ENCODE measurements around the gene PRKAR1A. TPM values are rescaled to one million over a fixed set of nuclear protein-coding genes. Genes with fewer than 3 reads are reported as not detected.
"Not testable (repeated sequence)": the region's sequence is repeated elsewhere in the genome, so short reads cannot be mapped to it uniquely, and the experiment has no call there.

The PRKAR1A gene
- total RNA-seq, 2 donors from 2014 or later = 534 to 672 TPM

- H3K36me3 ChIP-seq = no peaks in the 10 kb centered on the region
- H3K27me3 ChIP-seq = no peaks in the 10 kb centered on the region
- H3K4me1 ChIP-seq = peaks cover 0 to 11% of the 10 kb centered on the region in 2 donors
- no peak for DNase-seq (ENCODE audit: low spot score)
- no peak overlapping the region for H3K27ac ChIP-seq
- no peak for TF ChIP-seq CTCF (IDR thresholded peaks at IDR 0.05)
- H3K9me3 ChIP-seq = no peaks in the 10 kb centered on the region
- no peak overlapping the region for H3K4me3 ChIP-seq
Measured at GRCh38 chr17:68480885-68481284, 31.3 kb upstream of the PRKAR1A start.

- Histone ChIP-seq H3K4me1 (peaks cover 0 to 14% of the 10 kb centered on the region in 2 donors), H3K9me3 (no peaks in the 10 kb centered on the region), H3K27ac (no peak overlapping the region), H3K27me3 (no peaks in the 10 kb centered on the region), H3K4me3 (no peak overlapping the region), H3K36me3 (no peaks in the 10 kb centered on the region)
- TF ChIP-seq CTCF (IDR thresholded peaks at IDR 0.05) = no peak
- DNase-seq (ENCODE audit: low spot score) = no peak
Measured at GRCh38 chr17:68482576-68483041, 29.6 kb upstream of the PRKAR1A start.

- TF ChIP-seq CTCF (IDR thresholded peaks at IDR 0.05) = no peak
- peaks cover 0 to 14% of the 10 kb centered on the region in 2 donors for H3K4me1 ChIP-seq
- H3K4me3 ChIP-seq = no peak overlapping the region
- H3K9me3 ChIP-seq = no peaks in the 10 kb centered on the region
- H3K36me3 ChIP-seq = no peaks in the 10 kb centered on the region
- H3K27ac ChIP-seq = no peak overlapping the region
- no peak for DNase-seq (ENCODE audit: low spot score)
- H3K27me3 ChIP-seq = no peaks in the 10 kb centered on the region
Measured at GRCh38 chr17:68484458-68484857, 27.8 kb upstream of the PRKAR1A start.

GRCh38 chr17:68489919-68490318 is 22.3 kb upstream of the PRKAR1A start:
- no peak overlapping the region for H3K4me3 ChIP-seq
- TF ChIP-seq CTCF (IDR thresholded peaks at IDR 0.05) = no peak
- peaks cover 0 to 40% of the 10 kb centered on the region in 2 donors for H3K4me1 ChIP-seq
- no peaks in the 10 kb centered on the region for H3K27me3 ChIP-seq
- H3K27ac ChIP-seq = no peak overlapping the region
- H3K9me3 ChIP-seq = no peaks in the 10 kb centered on the region
- DNase-seq (ENCODE audit: low spot score) = no peak
- no peaks in the 10 kb centered on the region for H3K36me3 ChIP-seq

- no peak for DNase-seq (ENCODE audit: low spot score)
- H3K36me3 ChIP-seq = no peaks in the 10 kb centered on the region
- H3K4me3 ChIP-seq = no peak overlapping the region
- H3K27me3 ChIP-seq = no peaks in the 10 kb centered on the region
- peak overlapping the region; percentile 1 to 60 for H3K27ac ChIP-seq
- H3K4me1 ChIP-seq = peaks cover 0 to 29% of the 10 kb centered on the region in 2 donors
- TF ChIP-seq CTCF (IDR thresholded peaks at IDR 0.05) = no peak
- H3K9me3 ChIP-seq = no peaks in the 10 kb centered on the region
Measured at GRCh38 chr17:68491381-68492231, 20.6 kb upstream of the PRKAR1A start.

GRCh38 chr17:68492394-68493054 is 19.7 kb upstream of the PRKAR1A start:
- H3K36me3 ChIP-seq; H3K9me3 ChIP-seq; H3K27me3 ChIP-seq; DNase-seq (ENCODE audit: low spot score); H3K4me3 ChIP-seq: not testable (repeated sequence)
- Histone ChIP-seq H3K4me1 (peaks cover 0 to 32% of the 10 kb centered on the region in 2 donors), H3K27ac (peak overlapping the region; percentile 1 to 60)
